ENCODE results near the gene SIRT5. TPM values are rescaled to one million over a fixed set of nuclear protein-coding genes. Genes with fewer than 3 reads are reported as not detected.
A peak's percentile ranks its signal among the peaks of the same experiment; 100 is the strongest.

The SIRT5 gene
- total RNA-seq, 3 donors from 2014 or later: 10.2 to 20.6 (median 14.5) TPM

DNA sequence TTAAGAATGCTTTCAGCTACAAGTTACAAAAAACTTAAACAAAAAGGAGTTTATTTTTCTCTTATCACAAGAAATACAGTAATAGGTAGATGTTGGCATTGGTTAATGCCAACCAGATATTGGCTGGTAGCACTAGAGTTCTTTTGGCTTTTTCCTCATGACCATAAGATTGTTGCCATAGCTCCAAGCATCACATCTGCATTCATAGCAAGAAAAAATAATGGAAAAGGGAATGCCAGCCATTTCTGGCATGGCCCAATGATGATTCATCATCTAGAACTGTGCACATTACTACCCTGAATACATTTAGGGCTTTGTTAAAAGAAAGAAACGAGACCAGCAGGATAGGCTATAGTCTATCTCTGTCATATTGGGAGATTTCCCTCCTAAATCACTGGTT is 20.8 kb upstream of the SIRT5 start:
- no peak overlapping the region for H3K4me3 ChIP-seq
- no peaks in the 10 kb centered on the region for H3K4me1 ChIP-seq
- H3K27me3 ChIP-seq: no peaks in the 10 kb centered on the region
- intact Hi-C loops (cut with DNase I; ENCODE audit: low total_unique reads): no loop called here
- H3K9me3 ChIP-seq: no peaks in the 10 kb centered on the region
- DNase-seq (ENCODE audit: low spot score in 2 of 2): no peak
- no peak overlapping the region for H3K27ac ChIP-seq
- H3K36me3 ChIP-seq: no peaks in the 10 kb centered on the region
- TF ChIP-seq, protein P1, sequence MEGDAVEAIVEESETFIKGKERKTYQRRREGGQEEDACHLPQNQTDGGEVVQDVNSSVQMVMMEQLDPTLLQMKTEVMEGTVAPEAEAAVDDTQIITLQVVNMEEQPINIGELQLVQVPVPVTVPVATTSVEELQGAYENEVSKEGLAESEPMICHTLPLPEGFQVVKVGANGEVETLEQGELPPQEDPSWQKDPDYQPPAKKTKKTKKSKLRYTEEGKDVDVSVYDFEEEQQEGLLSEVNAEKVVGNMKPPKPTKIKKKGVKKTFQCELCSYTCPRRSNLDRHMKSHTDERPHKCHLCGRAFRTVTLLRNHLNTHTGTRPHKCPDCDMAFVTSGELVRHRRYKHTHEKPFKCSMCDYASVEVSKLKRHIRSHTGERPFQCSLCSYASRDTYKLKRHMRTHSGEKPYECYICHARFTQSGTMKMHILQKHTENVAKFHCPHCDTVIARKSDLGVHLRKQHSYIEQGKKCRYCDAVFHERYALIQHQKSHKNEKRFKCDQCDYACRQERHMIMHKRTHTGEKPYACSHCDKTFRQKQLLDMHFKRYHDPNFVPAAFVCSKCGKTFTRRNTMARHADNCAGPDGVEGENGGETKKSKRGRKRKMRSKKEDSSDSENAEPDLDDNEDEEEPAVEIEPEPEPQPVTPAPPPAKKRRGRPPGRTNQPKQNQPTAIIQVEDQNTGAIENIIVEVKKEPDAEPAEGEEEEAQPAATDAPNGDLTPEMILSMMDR (IDR thresholded peaks at IDR 0.05): no peak
- TF ChIP-seq POLR2A (IDR thresholded peaks at IDR 0.05) (no peak), POLR2AphosphoS5 (IDR thresholded peaks at IDR 0.05) (no peak)

DNA sequence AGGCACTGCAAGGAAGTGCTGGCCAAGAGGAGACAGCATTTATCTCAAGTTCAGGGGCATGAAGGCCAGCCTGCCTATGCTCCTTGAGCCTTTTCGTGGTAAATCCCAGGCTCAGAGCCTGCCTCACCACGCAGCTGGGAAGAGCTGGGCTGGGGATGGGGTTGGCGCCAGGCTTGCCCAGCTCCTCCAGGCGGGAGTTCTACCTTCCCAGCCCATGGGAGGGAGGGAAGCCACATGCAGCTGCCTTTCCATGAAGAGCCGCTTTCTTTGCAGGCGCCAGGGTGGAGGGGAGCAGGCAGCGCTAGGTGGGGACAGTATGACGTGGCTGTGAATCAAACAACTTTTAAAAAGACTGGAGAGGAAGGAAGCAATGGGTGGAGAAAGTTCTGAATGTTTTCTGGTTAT is 19.5 kb upstream of the SIRT5 start:
- DNase-seq (ENCODE audit: low spot score in 2 of 2): no peak
- peak overlapping the region in 1 of 2 donors; percentile 43 for H3K27ac ChIP-seq
- H3K9me3 ChIP-seq: no peaks in the 10 kb centered on the region
- TF ChIP-seq POLR2AphosphoS5 (IDR thresholded peaks at IDR 0.05) (peak in 1 of 3 donors; percentile 28), POLR2A (IDR thresholded peaks at IDR 0.05) (no peak)
- TF ChIP-seq, protein P1 (IDR thresholded peaks at IDR 0.05): no peak
- H3K4me3 ChIP-seq: no peak overlapping the region
- H3K4me1 ChIP-seq: no peaks in the 10 kb centered on the region
- H3K27me3 ChIP-seq: no peaks in the 10 kb centered on the region
- intact Hi-C loops (cut with DNase I; ENCODE audit: low total_unique reads): no loop called here
- H3K36me3 ChIP-seq: no peaks in the 10 kb centered on the region

DNA sequence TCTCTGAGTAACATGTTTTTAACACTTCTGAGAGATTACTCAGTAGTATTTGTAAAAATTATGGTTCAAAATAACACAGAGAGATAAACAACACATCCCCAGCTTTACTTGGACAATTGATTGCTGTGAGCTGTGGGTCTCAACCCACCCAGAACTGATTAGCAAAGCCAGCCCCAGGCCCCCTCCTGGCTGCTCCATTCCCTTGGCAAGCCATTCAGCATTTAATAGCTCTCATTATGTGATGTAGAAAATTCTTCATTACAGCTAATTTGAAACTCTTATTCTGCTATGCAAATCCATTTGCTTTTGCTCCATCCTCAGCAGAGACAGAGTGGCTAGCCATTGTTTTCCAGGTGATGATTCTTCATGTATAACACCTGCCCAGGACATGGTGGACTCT is 16.6 kb upstream of the SIRT5 start:
- TF ChIP-seq POLR2AphosphoS5 (IDR thresholded peaks at IDR 0.05): no peak
- TF ChIP-seq POLR2A (IDR thresholded peaks at IDR 0.05): no peak
- TF ChIP-seq, protein P1 (IDR thresholded peaks at IDR 0.05): no peak
- no peaks in the 10 kb centered on the region for H3K9me3 ChIP-seq
- intact Hi-C loops (cut with DNase I; ENCODE audit: low total_unique reads): no loop called here
- H3K36me3 ChIP-seq: no peaks in the 10 kb centered on the region
- H3K27me3 ChIP-seq: no peaks in the 10 kb centered on the region
- no peak overlapping the region for H3K4me3 ChIP-seq
- no peak overlapping the region for H3K27ac ChIP-seq
- no peak for DNase-seq (ENCODE audit: low spot score in 2 of 2)
- no peaks in the 10 kb centered on the region for H3K4me1 ChIP-seq

DNA sequence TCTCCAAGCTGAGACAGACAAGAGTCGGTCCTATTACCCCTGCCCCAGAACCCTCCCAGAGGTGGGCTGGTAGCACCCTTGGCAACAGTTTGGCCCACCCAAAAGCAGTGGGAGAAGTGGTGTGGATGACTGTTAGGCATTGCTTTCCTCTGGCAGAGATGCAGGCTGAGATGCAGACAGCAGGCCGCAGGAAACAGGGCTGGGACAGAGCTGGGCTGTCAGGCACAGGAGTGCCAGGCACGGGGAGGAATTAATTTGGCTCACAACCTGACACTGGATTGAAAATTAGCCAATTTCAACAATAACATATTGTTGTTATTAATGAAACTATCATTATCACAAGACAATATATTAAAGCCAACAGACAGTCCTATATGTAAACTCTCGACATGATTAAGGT is 15.7 kb upstream of the SIRT5 start:
- no peak for DNase-seq (ENCODE audit: low spot score in 2 of 2)
- TF ChIP-seq POLR2AphosphoS5 (IDR thresholded peaks at IDR 0.05): no peak
- Histone ChIP-seq H3K9me3 (no peaks in the 10 kb centered on the region), H3K4me1 (no peaks in the 10 kb centered on the region), H3K27me3 (no peaks in the 10 kb centered on the region), H3K27ac (peak overlapping the region; percentile 5 to 66), H3K36me3 (no peaks in the 10 kb centered on the region), H3K4me3 (no peak overlapping the region)
- intact Hi-C loops (cut with DNase I; ENCODE audit: low total_unique reads): no loop called here

DNA sequence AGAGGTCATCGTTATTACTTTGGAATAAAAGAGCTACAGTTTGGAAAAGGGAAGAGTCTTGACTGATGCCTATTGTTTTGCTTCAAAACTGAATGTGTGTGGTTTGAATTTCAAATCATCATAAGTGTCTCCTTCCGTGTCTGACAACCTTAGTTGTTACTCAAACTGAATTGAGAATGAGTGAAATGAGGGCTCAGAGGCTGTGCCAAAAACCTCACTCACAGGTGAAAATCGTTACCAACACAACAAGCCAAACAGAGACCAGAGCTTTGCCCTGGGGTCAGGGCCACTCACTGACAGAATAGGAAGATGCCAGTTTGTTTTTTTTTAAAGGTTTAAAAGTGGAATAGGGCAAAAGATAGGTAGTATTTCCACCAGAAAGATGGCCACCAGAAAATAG is 15.2 kb upstream of the SIRT5 start:
- no peaks in the 10 kb centered on the region for H3K4me1 ChIP-seq
- no peak overlapping the region for H3K4me3 ChIP-seq
- no peaks in the 10 kb centered on the region for H3K9me3 ChIP-seq
- H3K27me3 ChIP-seq: no peaks in the 10 kb centered on the region
- no peaks in the 10 kb centered on the region for H3K36me3 ChIP-seq
- TF ChIP-seq POLR2A (IDR thresholded peaks at IDR 0.05) (no peak), POLR2AphosphoS5 (IDR thresholded peaks at IDR 0.05) (no peak)
- TF ChIP-seq, protein P1 (IDR thresholded peaks at IDR 0.05): no peak
- H3K27ac ChIP-seq: peak overlapping the region; percentile 5 to 66
- DNase-seq (ENCODE audit: low spot score in 2 of 2): peak in 1 of 2 donors; percentile 57
- intact Hi-C loops (cut with DNase I; ENCODE audit: low total_unique reads): no loop called here
